ENCODE measurements around the gene LRRC46. TPM values are rescaled to one million over a fixed set of nuclear protein-coding genes. Genes with fewer than 3 reads are reported as not detected.

Gene LRRC46
- total RNA-seq = 1 to 10 TPM in 2 of 4 donors, under 1 TPM in 2; 0.14 to 1.5 (median 0.76) TPM

GRCh38 chr17:47831003-47831933 lies at the start of gene LRRC46, which contains the start of gene MRPL10:
TSS of gene LRRC46 (plus strand) at chr17:47831670. CDS start at chr17:47831990, 320 bp downstream.
TSS of gene MRPL10 (minus strand) at chr17:47831541. CDS start at chr17:47831511, 30 bp downstream.
- TF ChIP-seq CTCF (IDR thresholded peaks at IDR 0.05) = peak in 1 of 4 experiments; percentile 55
- TF ChIP-seq POLR2A (IDR thresholded peaks at IDR 0.05) = peak; percentile 63 to 85
- intact Hi-C loops (cut with DNase I; ENCODE audit: low total_unique reads) = no loop called here
- Histone ChIP-seq H3K27me3 (no peaks in the 10 kb centered on the region), H3K9me3 (no peaks in the 10 kb centered on the region), H3K4me3 (peak within 1 kb of the TSS; percentile 71 to 73), H3K4me1 (no peaks in the 10 kb centered on the region), H3K36me3 (no peaks in the 10 kb centered on the region), H3K27ac (peak within 1 kb of the TSS; percentile 64 to 73)
- DNase-seq = peak; percentile 92 to 96

- TF ChIP-seq POLR2A (IDR thresholded peaks at IDR 0.05) = no peak
- TF ChIP-seq CTCF (IDR thresholded peaks at IDR 0.05) = no peak
- Histone ChIP-seq H3K4me3 (no peak overlapping the region), H3K36me3 (no peaks in the 10 kb centered on the region), H3K27me3 (peaks cover 0 to 18% of the 10 kb centered on the region in 2 donors), H3K4me1 (no peaks in the 10 kb centered on the region), H3K27ac (no peak overlapping the region), H3K9me3 (no peaks in the 10 kb centered on the region)
- DNase-seq = no peak
- intact Hi-C loops (cut with DNase I; ENCODE audit: low total_unique reads) = no loop called here
These were observed 45.8 kb upstream of the LRRC46 start for GRCh38 chr17:47785538-47786123.

GRCh38 chr17:47789611-47790561 lies 41.6 kb upstream of the LRRC46 start:
- Histone ChIP-seq H3K4me1 (no peaks in the 10 kb centered on the region), H3K36me3 (no peaks in the 10 kb centered on the region), H3K4me3 (peak overlapping the region in 1 of 2 donors; percentile 20), H3K27me3 (peaks cover 0 to 42% of the 10 kb centered on the region in 2 donors), H3K9me3 (no peaks in the 10 kb centered on the region), H3K27ac (no peak overlapping the region)
- no peak for DNase-seq
- peak in 3 of 4 experiments; percentile 8 to 55 (median 26) for TF ChIP-seq CTCF (IDR thresholded peaks at IDR 0.05)
- no peak for TF ChIP-seq POLR2A (IDR thresholded peaks at IDR 0.05)
- intact Hi-C loops (cut with DNase I; ENCODE audit: low total_unique reads) = no loop called here

- no peak overlapping the region for H3K4me3 ChIP-seq
- no peaks in the 10 kb centered on the region for H3K4me1 ChIP-seq
- H3K9me3 ChIP-seq = no peaks in the 10 kb centered on the region
- no peaks in the 10 kb centered on the region for H3K36me3 ChIP-seq
- no peak for DNase-seq
- peaks cover 0 to 42% of the 10 kb centered on the region in 2 donors for H3K27me3 ChIP-seq
- TF ChIP-seq POLR2A (IDR thresholded peaks at IDR 0.05) = no peak
- no peak for TF ChIP-seq CTCF (IDR thresholded peaks at IDR 0.05)
- intact Hi-C loops (cut with DNase I; ENCODE audit: low total_unique reads) = no loop called here
- no peak overlapping the region for H3K27ac ChIP-seq
These were observed 40.4 kb upstream of the LRRC46 start for GRCh38 chr17:47791025-47791424.

Measured in uterus (tissue), 4 donors.